HFF-Myc (cell line): Measurements from ENCODE around the gene ZNF281.

Experiments used
- DNase-seq: peaks from one replicate; pipeline ENCODE4 v3.0.0-alpha.2; 2011; ENCODE audit warnings: low read depth; ENCODE audit errors: extremely low read depth
- H3K4me3 ChIP-seq: replicated peaks from 2 replicates; pipeline ENCODE4 v1.5.1; 2011; ENCODE audit warnings: low read depth, mild to moderate bottlenecking, control low read depth, low read length
- CTCF ChIP-seq: IDR thresholded peaks from 2 replicates; pipeline ENCODE4 v1.5.1; 2012; ENCODE audit warnings: mild to moderate bottlenecking, low read depth, low read length, control low read depth; ENCODE audit errors: missing control alignments

ZNF281 gene

DNA sequence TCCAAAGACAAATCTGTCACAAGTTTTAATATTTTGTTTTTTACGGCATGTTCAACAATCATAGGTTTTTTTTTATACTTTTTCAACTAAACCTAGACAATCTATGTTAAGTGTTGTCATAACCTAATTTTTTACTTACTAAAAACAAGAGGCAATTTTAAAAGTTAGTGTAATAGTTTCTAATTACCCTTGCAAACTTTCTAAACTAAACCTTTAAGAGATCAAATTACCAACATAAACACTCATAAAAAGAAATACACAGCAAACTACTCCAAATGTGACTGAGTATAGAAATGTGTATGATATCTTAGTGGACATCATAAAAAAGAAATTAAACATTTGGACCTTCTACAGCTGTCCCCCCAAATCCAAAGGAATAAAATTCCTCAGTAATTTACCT lies 10.0 kb downstream of the ZNF281 start:
- no peak overlapping the region for H3K4me3 ChIP-seq
- no peak for TF ChIP-seq CTCF
- DNase-seq = no peak

DNA sequence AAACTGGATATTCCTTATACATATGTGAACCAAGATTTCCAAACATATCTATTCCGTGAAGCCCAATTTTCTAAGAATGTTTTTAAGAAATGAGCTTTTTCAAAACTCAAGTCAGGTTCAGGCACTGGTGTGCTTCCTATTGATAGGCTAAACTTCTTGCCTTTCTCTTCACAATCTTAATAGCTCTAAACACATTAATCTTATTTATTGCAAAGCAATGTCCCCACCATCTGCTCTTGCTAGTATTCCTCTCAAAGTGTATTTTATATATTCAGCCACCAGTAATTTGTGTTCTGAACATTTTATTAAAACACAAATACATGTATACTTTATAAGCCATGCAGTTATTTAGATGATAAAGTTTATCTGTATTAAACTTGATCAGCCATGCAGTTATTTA lies 11.5 kb downstream of the ZNF281 start:
- TF ChIP-seq CTCF = no peak
- H3K4me3 ChIP-seq = no peak overlapping the region
- DNase-seq = no peak

DNA sequence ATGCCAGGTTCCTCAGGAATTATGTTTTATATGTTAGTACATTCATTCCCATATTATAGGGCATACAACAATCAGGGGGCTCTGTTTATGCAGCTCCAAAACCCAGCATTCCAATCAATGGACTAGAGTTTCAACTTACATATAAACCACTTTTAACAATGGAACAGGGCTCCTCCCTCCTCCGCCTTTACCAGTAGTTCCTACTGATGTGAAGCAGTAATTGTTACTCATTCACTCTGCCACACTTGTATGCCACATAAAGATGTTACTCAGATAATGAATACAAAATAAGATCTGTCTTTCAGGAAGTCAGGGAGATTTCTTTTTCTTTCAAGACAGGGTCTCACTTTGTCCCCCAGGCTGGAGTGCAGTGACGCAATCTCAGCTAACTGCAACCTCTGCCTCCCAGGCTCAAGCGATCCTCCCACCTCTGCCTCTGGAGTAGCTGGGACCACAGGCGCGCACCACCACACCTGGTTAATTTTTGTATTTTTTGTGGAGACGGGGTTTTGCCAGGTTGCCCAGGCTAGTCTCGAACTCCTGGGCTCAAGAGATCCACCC lies 17.1 kb downstream of the ZNF281 start:
- no peak for DNase-seq
- TF ChIP-seq CTCF = no peak
- no peak overlapping the region for H3K4me3 ChIP-seq

DNA sequence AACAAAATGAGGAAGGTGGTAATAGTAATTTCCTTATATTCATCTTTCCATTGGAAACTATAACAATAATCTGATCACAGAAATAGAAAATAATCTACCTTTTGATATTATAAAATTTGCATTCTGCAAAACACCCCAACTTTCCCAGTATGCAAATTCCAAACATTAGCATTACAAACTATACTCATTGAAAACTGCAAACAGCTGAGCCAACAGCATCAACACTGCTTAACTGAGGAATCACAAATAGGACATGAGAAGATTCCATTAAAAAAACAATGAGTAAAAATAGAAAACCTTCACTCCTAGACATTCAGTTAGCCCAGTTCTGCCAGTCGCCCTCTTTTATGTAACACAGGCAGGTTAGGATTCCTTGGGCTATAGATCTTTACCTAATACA lies 18.1 kb downstream of the ZNF281 start:
- no peak for DNase-seq
- H3K4me3 ChIP-seq = no peak overlapping the region
- no peak for TF ChIP-seq CTCF

GRCh38 chr1:200388791-200389190 lies 21.0 kb downstream of the ZNF281 start:
- TF ChIP-seq CTCF = no peak
- no peak for DNase-seq
- H3K4me3 ChIP-seq = no peak overlapping the region

- no peak overlapping the region for H3K4me3 ChIP-seq
- DNase-seq = no peak
- TF ChIP-seq CTCF = no peak
These were observed 23.4 kb downstream of the ZNF281 start for GRCh38 chr1:200386416-200386815.

- DNase-seq = no peak
- TF ChIP-seq CTCF = no peak
- H3K4me3 ChIP-seq = no peak overlapping the region
These were observed 24.9 kb downstream of the ZNF281 start for GRCh38 chr1:200384818-200385390.
